ENCODE results near the gene HPS6. TPM values are rescaled to one million over a fixed set of nuclear protein-coding genes. Genes with fewer than 3 reads are reported as not detected.

The HPS6 gene
- total RNA-seq, 4 donors from 2014 or later = 24.1 to 36.2 (median 27.1) TPM

DNA sequence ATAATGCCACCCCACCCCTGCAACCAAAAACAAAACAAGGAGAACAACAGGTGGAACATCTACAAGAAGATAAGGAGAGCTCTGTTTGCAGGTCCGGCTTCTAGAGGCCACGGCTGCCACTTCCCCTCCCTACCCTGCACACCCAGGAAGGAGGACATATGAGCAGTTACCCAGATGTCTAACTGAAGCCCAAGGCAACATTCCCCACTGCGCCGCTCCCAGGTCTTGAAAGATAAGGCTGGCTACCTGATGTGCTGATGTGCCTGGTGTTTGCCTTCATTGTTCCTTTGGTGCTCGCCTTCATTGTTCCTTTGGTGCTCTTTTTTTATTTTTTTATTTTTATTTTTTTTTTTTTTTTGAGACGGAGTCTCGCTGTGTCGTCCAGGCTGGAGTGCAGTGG lies 21.0 kb downstream of the HPS6 start:
- no peak for ATAC-seq
- Histone ChIP-seq H3K27me3 (no peaks in the 10 kb centered on the region), H3K27ac (no peak overlapping the region), H3K4me1 (no peaks in the 10 kb centered on the region), H3K36me3 (no peaks in the 10 kb centered on the region), H3K4me3 (no peak overlapping the region), H3K9me3 (no peaks in the 10 kb centered on the region)
- TF ChIP-seq POLR2A (IDR thresholded peaks at IDR 0.05) (no peak), EP300 (IDR thresholded peaks at IDR 0.05) (no peak), POLR2AphosphoS5 (IDR thresholded peaks at IDR 0.05) (no peak)
- TF ChIP-seq, protein P1, sequence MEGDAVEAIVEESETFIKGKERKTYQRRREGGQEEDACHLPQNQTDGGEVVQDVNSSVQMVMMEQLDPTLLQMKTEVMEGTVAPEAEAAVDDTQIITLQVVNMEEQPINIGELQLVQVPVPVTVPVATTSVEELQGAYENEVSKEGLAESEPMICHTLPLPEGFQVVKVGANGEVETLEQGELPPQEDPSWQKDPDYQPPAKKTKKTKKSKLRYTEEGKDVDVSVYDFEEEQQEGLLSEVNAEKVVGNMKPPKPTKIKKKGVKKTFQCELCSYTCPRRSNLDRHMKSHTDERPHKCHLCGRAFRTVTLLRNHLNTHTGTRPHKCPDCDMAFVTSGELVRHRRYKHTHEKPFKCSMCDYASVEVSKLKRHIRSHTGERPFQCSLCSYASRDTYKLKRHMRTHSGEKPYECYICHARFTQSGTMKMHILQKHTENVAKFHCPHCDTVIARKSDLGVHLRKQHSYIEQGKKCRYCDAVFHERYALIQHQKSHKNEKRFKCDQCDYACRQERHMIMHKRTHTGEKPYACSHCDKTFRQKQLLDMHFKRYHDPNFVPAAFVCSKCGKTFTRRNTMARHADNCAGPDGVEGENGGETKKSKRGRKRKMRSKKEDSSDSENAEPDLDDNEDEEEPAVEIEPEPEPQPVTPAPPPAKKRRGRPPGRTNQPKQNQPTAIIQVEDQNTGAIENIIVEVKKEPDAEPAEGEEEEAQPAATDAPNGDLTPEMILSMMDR (IDR thresholded peaks at IDR 0.05) = no peak
- 88 to 100% methylated on average over 1 to 5 of the region's 8 CpGs for WGBS, 2 donors (ENCODE audit: low coverage in 1 of 2)

- Histone ChIP-seq H3K36me3 (no peaks in the 10 kb centered on the region), H3K9me3 (no peaks in the 10 kb centered on the region)
- ATAC-seq = no peak
Measured at GRCh38 chr10:102090772-102091171, 25.6 kb downstream of the HPS6 start.

GRCh38 chr10:102096449-102096848 lies 31.3 kb downstream of the HPS6 start:
- 80 to 84% methylated on average over 3 to 5 of the region's 7 CpGs for WGBS, 2 donors (ENCODE audit: low coverage in 1 of 2)

More at GRCh38 chr10:102090772-102091171, 25.6 kb downstream of the HPS6 start:
- H3K4me3 ChIP-seq = no peak overlapping the region
- no peak overlapping the region for H3K27ac ChIP-seq
- TF ChIP-seq POLR2A (IDR thresholded peaks at IDR 0.05) (no peak), POLR2AphosphoS5 (IDR thresholded peaks at IDR 0.05) (no peak), EP300 (IDR thresholded peaks at IDR 0.05) (no peak)
- TF ChIP-seq, protein P1 (IDR thresholded peaks at IDR 0.05) = no peak
- WGBS, 2 donors (ENCODE audit: low coverage in 1 of 2) = 64% methylated on average over 2 of the region's 2 CpGs; no CpG with 5 or more reads in 1 of the 2 donors
- H3K27me3 ChIP-seq = no peaks in the 10 kb centered on the region
- H3K4me1 ChIP-seq = no peaks in the 10 kb centered on the region

DNA sequence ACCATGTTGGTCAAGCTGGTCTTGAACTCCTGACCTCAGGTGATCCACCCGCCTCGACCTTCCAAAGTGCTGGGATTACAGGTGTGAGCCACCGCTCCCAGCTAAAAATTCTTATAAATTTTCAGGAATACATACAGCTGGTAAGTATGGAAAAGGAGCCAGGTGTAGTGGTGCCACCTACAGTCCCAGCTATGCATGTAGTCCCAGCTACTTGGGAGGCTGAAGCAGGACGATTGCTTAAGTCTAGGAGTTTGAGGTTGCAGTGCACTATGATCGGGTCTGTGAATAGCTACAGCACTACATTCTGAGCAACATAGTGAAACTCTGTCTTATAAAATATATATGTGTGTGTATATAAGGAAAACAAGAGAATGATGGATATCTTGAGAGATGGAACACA lies 36.0 kb downstream of the HPS6 start:
- Histone ChIP-seq H3K36me3 (no peaks in the 10 kb centered on the region), H3K9me3 (no peaks in the 10 kb centered on the region), H3K27me3 (no peaks in the 10 kb centered on the region), H3K4me1 (no peaks in the 10 kb centered on the region), H3K4me3 (no peak overlapping the region), H3K27ac (no peak overlapping the region)
- 67 to 91% methylated on average over 2 to 5 of the region's 5 CpGs for WGBS, 2 donors (ENCODE audit: low coverage in 1 of 2)
- TF ChIP-seq EP300 (IDR thresholded peaks at IDR 0.05) (no peak), POLR2A (IDR thresholded peaks at IDR 0.05) (no peak), POLR2AphosphoS5 (IDR thresholded peaks at IDR 0.05) (no peak)
- ATAC-seq = no peak

More at GRCh38 chr10:102096449-102096848, 31.3 kb downstream of the HPS6 start:
- TF ChIP-seq EP300 (IDR thresholded peaks at IDR 0.05) (no peak), POLR2A (IDR thresholded peaks at IDR 0.05) (no peak), POLR2AphosphoS5 (IDR thresholded peaks at IDR 0.05) (no peak)
- TF ChIP-seq, protein P1 (IDR thresholded peaks at IDR 0.05) = no peak
- no peak for ATAC-seq
- Histone ChIP-seq H3K9me3 (no peaks in the 10 kb centered on the region), H3K4me3 (no peak overlapping the region), H3K4me1 (no peaks in the 10 kb centered on the region), H3K27me3 (no peaks in the 10 kb centered on the region), H3K36me3 (no peaks in the 10 kb centered on the region), H3K27ac (no peak overlapping the region)

GRCh38 chr10:102102421-102102820 lies 37.3 kb downstream of the HPS6 start:
- 100% methylated on average over 1 of the region's 1 CpG; no CpG with 5 or more reads in 1 of the 2 donors for WGBS, 2 donors (ENCODE audit: low coverage in 1 of 2)
- no peak overlapping the region for H3K27ac ChIP-seq
- H3K27me3 ChIP-seq = no peaks in the 10 kb centered on the region
- ATAC-seq = no peak
- H3K4me3 ChIP-seq = no peak overlapping the region
- H3K36me3 ChIP-seq = peaks cover 0 to 10% of the 10 kb centered on the region in 2 donors
- TF ChIP-seq EP300 (IDR thresholded peaks at IDR 0.05) (no peak), POLR2A (IDR thresholded peaks at IDR 0.05) (no peak), POLR2AphosphoS5 (IDR thresholded peaks at IDR 0.05) (no peak)
- TF ChIP-seq, protein P1 (IDR thresholded peaks at IDR 0.05) = no peak
- H3K4me1 ChIP-seq = no peaks in the 10 kb centered on the region
- no peaks in the 10 kb centered on the region for H3K9me3 ChIP-seq
